ENCODE data around the gene VPS39. TPM values are rescaled to one million over a fixed set of nuclear protein-coding genes. Genes with fewer than 3 reads are reported as not detected.

VPS39 gene
- total and polyA plus RNA-seq, 2 of the 8 experiments (the other 6 are each of a cell fraction or from before 2014, with no cell fraction given) = 34.4 to 36.6 TPM

GRCh38 chr15:42141246-42141645 lies 66.9 kb downstream of the VPS39 start:
- H3K14ac ChIP-seq (ENCODE audit: insufficient read length) = no peak overlapping the region
- H3K18ac ChIP-seq (ENCODE audit: extremely low read depth, low read length) = no peak overlapping the region
- H2BK5ac ChIP-seq (ENCODE audit: low read depth, low read length) = no peak overlapping the region
- H3K4me2 ChIP-seq (ENCODE audit: insufficient read depth in 1 of 2, low read depth in 2 of 2, low read length in 2 of 2) = no peak overlapping the region
- POLR2A ChIA-PET (ENCODE audit: partially characterized antibody) = no interaction called here
- TF ChIP-seq USF2 (IDR thresholded peaks at IDR 0.05; ENCODE audit: low read length) (no peak), GTF2F1 (IDR thresholded peaks at IDR 0.05; ENCODE audit: borderline replicate concordance, low read depth, low read length) (no peak), KDM5A (IDR thresholded peaks at IDR 0.05; ENCODE audit: low read length) (no peak), KDM4A (IDR thresholded peaks at IDR 0.05; ENCODE audit: low read depth, low read length, severe bottlenecking) (no peak), CHD2 (IDR thresholded peaks at IDR 0.05; ENCODE audit: low read length) (no peak), KDM1A (IDR thresholded peaks at IDR 0.05; ENCODE audit: borderline replicate concordance, low read length) (no peak), EGR1 (IDR thresholded peaks at IDR 0.05; ENCODE audit: borderline replicate concordance, low read depth, low read length) (no peak), JUN (IDR thresholded peaks at IDR 0.05; ENCODE audit: low read depth, low read length) (no peak), SIRT6 (IDR thresholded peaks at IDR 0.05; ENCODE audit: low read length) (no peak)
- H2AK5ac ChIP-seq (ENCODE audit: low read depth, low read length) = no peak overlapping the region
- no peaks in the 10 kb centered on the region for H4K20me1 ChIP-seq (replicated peaks in 1 of 2; ENCODE audit: control insufficient read depth in 1 of 2, insufficient read depth in 2 of 2, low read length in 2 of 2)
- no peak for DNase-seq (ENCODE audit: low read depth in 1 of 2, low spot score in 2 of 2)
- no peaks in the 10 kb centered on the region; a peak in 1 of 7 replicates for H3K4me1 ChIP-seq (replicated peaks in 1 of 4; ENCODE audit: control insufficient read depth in 3 of 4, insufficient read depth in 4 of 4, low read length in 3 of 4)
- no peak overlapping the region for H3K4me3 ChIP-seq (ENCODE audit: extremely low read depth in 1 of 4, insufficient read depth in 2 of 4, low read depth in 3 of 4, low read length in 4 of 4)
- WGBS, 2 experiments (ENCODE audit: extremely low coverage in 1 of 2, insufficient coverage in 1 of 2, insufficient read length in 1 of 2, insufficient replicate concordance in 2 of 2, low coverage in 1 of 2, low lambda C conversion rate in 2 of 2, missing lambda C conversion rate in 1 of 2) = 84% methylated on average over 7 of the region's 7 CpGs; no CpG with 5 or more reads in 1 of the 2 experiments
- H4K91ac ChIP-seq (replicated peaks; ENCODE audit: insufficient read length, low read length) = no peak overlapping the region
- H3K23ac ChIP-seq (ENCODE audit: insufficient read length) = no peak overlapping the region
- no peaks in the 10 kb centered on the region for H3K79me2 ChIP-seq (ENCODE audit: control insufficient read depth in 1 of 2, insufficient read depth in 2 of 2, low read length in 2 of 2)
- no peak overlapping the region for H3K9ac ChIP-seq (replicated peaks in 1 of 4; ENCODE audit: extremely low read depth in 1 of 4, low read depth in 3 of 4, low read length in 3 of 4)
- no peak overlapping the region for H3K4ac ChIP-seq (replicated peaks; ENCODE audit: insufficient read length, low read depth, low read length)
- CTCF ChIA-PET (ENCODE audit: partially characterized antibody) = interaction anchor here (1.0 to 22.6 kb wide), 6 partner anchors 16 to 151 kb away, joined by 3 to 416 read pairs (median 6); no protein-coding TSS in a partner anchor
- no peak overlapping the region for H2BK15ac ChIP-seq (ENCODE audit: low read length)
- no peak overlapping the region for H2BK120ac ChIP-seq (replicated peaks; ENCODE audit: low read depth, low read length)
- H4K8ac ChIP-seq (ENCODE audit: extremely low read depth, insufficient read depth, low read length) = no peak overlapping the region
- H3K27me3 ChIP-seq (replicated peaks in 1 of 4; ENCODE audit: control insufficient read depth in 3 of 4, extremely low read depth in 1 of 4, insufficient read depth in 3 of 4, low read length in 3 of 4) = no peaks in the 10 kb centered on the region
- no peaks in the 10 kb centered on the region for H3K23me2 ChIP-seq (ENCODE audit: low read depth, low read length)
- no peak overlapping the region for H3K56ac ChIP-seq (replicated peaks; ENCODE audit: insufficient read length, low read depth, low read length)
- H2BK20ac ChIP-seq (ENCODE audit: low read length) = no peak overlapping the region
- no peak overlapping the region for H2BK12ac ChIP-seq (ENCODE audit: low read depth, low read length)
- H4K5ac ChIP-seq (ENCODE audit: insufficient read length, low read depth, low read length) = no peak overlapping the region
- H3K36me3 ChIP-seq (ENCODE audit: control insufficient read depth in 2 of 4, insufficient read depth in 4 of 4, low read length in 3 of 4) = no peaks in the 10 kb centered on the region
- H3K9me3 ChIP-seq (ENCODE audit: insufficient read depth in 2 of 2, low read depth in 1 of 2, low read length in 1 of 2) = peaks cover 4 to 8% of the 10 kb centered on the region in 2 experiments; a peak in 1 of 4 replicates
- no peak overlapping the region for H3K27ac ChIP-seq (ENCODE audit: low read depth, low read length)
- H2AFZ ChIP-seq (ENCODE audit: low read length) = no peak overlapping the region
- no peak for FAIRE-seq
- H3K79me1 ChIP-seq (ENCODE audit: low read depth, low read length) = no peaks in the 10 kb centered on the region
